Stimulated activated CD4-positive, alpha-beta T cell treated with anti-CD3 and anti-CD28 coated beads, Interleukin-1b, Interleukin-23, amount 100 ng/mL, for 1 hour (primary cell): ENCODE results near the gene PSMD5.
"Not testable (repeated sequence)": the region's sequence is repeated elsewhere in the genome, so short reads cannot be mapped to it uniquely, and the experiment has no call there.

Experiments used
- DNase-seq, 2 donors: peaks; one replicate each; pipeline ENCODE4 v3.0.0-alpha.2; 2020; ENCODE audit warnings: low read depth in 2 of 2

PSMD5 gene

DNA sequence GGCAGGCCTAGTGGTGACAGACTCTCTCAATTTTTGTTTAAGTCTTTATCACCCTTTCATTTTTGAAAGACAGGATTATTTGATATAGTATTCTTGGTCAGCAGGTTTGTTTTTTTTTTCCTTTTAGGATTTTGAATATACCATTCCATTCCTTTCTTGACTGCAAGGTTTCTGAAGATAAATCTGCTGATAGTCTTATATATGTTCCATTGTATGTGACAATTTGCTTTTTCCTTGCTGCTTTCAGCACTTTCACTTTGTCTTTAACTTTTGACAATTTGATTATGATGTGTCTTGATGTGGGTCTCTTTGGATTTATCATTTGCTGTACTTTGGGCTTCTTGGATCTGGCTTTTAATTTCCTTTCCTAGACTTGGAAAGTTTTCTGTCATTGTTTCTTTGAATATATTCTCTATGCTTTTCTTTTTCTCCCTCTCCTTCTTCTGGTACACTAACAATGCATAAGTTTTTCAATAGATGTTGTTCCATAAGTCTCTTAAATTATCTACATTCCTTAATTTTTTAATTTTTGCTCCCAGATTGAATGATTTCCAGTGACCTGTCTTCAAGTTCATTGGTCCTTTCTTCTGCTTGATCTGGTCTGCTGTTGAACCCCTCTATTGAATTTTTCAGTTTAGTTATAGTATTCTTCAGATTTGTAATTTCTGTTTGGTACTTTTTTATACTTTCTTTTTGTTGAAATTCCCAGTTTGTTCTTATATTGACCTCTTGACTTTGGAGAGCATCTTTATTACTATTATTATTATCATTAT lies 34.9 kb downstream of the PSMD5 start:
- DNase-seq, result no peak

DNA sequence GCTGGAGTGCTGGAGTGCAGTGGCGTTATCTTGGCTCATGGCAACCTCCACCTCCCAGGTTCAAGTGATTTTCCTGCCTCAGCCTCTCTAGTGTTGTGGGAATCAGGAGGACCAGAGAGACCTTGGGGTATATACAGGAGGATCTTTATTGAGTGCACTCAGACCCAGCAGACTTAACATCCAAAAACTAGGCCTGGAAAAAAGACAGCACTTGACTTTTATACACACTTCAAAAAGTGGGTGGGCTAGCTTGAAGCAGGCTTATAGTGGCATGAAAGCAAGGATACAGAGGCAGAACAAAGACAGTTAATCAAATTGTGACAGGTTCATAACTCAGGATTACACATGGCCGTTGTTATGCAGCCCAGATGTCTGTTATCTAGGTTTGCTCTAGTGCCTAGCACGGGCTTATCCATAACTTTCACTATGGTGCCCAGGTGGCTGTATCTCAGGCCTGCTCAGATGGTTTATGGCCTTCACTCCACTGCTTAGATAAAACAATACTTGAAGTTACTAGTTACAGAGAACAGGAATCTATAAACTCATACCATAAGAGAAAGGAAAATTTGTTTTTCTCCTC lies 37.8 kb downstream of the PSMD5 start:
- DNase-seq, result not testable (repeated sequence)

DNA sequence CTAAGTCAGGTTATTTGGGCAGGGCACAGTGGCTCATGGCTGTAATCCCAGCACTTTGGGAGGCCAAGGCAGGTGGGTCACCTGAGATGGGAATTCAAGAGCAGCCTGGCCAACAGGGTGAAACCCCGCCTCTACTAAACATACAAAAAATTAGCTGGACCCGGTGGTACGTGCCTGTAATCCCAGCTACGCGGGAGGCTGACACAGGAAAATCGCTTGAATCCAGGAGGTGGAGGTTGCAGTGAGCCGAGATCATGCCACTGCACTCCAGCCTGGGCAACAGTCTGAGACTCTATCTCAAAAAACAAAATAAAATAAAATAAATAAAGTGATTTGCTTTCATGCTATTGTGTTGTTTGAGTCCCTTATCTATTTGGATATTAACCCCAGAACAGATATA lies 41.3 kb downstream of the PSMD5 start:
- no peak for DNase-seq

DNA sequence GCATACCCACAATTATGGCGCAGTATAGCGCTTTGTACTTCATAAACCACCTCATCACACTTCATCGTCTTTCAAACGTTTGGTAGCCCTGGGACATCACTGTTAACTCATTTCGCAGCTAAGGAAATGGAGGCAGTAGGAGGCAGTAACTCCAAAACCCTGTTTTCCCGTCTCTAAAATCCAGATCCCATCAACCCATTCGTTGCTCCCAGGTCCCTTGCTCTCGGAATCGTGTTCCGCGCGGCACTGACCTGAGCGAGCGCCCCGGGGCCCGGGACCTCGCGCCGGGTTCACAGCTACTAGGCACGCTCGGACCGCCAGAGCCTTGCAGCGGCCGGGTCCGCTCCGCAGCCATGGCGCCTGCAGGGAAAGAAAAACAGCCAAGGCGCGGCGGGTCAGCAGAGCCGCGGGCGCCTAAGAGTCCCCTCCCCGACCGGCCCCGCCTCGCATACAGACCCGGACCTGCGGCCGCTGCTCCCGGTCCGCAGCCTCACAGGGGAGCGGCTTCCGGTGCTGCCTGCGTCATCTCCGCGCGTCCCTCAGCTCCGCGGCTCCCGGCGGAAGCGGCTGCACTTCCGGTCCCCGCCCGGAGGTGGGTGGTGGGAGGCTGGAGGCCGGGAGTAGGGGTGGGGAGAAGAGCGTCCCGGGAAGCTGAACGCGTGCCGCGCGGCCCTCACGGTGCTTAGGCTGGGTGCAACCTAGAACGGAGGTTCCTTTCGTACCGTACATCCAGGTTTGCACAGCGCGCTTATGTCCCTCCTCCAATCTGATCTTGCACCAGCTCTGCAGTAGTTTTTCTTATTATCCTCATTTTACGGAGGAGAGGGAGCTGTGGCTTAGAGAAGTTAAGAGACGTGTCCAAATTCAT lies 49.6 kb downstream of the PSMD5 start, which contains the start of gene FBXW2:
Gene FBXW2 (minus strand): TSS at position 519 of the 868 bp plus-strand sequence. CDS start 5,158 bp downstream, outside the sequence.
- peak; percentile 62 to 76 for DNase-seq

DNA sequence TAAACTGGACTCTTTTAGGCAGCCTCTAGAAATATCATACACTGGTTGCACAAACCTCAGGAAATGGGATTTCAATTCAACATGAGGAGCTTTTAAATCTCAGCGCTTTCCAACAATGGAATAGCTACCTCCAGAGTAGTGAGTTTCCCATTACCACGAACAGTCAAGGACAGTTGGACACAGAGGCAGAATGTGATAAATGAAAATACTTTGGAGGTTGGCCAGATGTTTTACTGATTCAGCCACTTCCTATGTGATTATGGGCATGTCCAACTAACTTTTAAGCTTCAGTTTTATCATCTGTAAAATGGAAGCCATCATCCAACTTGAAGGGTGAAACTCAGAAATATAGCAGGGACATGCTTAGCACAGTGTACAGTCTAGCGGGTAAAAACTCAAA lies 51.6 kb downstream of the PSMD5 start:
- no peak for DNase-seq

DNA sequence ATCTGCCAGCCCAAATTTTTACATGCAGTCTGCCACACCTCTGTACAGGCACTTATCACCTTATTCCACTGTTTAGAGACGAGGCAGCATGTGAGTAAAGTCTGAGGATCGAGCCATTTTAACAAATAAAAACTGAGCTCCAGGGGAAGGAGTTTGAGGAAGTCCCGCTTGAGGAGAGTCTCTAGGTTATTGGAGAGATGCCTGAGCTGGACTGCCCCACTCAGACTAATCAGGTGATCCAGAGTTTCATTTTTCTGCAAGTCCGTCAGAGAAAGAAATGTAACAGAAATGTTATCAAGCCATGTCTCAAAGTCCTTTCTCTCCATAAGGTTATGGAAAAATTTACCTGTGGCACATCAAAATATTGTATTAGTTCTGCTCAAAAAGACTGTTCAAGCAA lies 54.8 kb downstream of the PSMD5 start:
- no peak for DNase-seq

DNA sequence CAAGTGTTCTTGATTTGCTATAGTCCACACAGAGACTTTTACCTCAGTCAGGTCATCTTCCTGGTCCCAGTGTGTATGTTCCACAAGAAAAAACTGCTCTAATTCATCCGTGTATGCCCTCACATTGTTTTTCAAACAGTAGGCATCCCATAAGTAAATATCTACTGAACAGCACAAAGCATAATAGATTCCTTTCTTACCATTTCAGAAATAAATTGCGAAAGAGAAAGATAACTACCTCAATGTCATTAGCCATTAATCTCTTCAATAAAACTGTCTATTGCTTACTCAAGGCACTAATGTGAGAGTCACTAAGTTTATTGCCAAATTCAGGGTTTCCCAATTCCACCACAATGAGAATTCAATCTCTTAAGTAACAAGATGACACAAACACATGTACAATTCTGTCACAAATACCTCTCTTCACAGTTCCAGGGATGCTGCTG lies 59.1 kb downstream of the PSMD5 start:
- no peak for DNase-seq

DNA sequence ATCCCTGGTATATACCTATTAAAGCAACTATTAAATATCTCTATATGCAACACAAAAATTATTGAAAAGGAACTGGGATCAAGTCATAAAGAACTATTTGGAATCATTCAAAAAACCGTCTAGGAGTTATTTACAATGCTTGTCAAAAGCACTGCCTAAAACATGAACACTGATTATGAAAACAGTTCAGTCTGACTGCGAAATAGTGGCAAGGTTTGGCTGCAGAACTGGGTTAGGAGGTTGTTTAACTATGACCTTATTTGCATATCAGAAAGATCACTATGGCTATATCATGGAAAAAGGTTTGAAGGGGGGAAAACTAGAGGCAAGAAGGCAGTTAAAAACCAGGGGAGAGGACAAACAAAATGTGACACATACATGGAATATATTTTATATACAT lies 61.5 kb downstream of the PSMD5 start:
- DNase-seq, result no peak

DNA sequence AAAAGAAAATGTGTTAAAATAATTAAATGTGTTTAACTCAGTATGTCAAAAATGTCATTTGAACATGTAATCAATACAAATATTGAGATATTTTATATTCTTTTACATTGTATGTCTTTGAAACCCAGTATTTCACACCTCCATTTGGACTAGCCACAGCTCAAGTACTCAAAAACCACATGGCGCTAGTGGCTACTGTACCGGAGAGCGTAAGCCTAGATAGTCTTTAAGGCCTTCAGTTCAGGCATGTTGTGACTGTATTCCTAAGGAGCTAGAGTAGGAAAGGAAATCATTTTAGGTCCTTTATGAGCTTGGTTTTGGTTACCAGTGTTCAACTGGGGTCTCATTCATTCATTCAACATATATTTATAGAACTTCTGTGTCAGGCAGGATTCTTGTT lies 62.4 kb downstream of the PSMD5 start:
- no peak for DNase-seq

DNA sequence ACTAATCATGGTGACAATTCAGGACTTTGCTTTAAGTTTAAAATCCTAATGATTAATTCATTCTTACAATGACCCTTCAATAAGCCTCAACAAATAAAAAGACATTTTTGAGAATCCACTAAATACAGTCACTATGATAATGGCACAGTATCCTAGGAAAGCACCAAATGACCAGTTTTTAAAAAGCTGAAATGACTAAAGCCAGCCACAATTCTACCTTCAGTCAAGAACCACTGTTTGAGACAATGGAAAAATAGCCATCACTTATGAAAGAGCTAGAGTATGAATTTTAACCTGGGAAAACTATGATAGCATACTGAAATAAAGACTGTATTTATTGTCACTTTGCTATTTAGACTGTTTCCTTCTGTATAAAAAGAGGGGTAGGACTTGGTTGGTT lies 63.5 kb downstream of the PSMD5 start:
- no peak for DNase-seq

DNA sequence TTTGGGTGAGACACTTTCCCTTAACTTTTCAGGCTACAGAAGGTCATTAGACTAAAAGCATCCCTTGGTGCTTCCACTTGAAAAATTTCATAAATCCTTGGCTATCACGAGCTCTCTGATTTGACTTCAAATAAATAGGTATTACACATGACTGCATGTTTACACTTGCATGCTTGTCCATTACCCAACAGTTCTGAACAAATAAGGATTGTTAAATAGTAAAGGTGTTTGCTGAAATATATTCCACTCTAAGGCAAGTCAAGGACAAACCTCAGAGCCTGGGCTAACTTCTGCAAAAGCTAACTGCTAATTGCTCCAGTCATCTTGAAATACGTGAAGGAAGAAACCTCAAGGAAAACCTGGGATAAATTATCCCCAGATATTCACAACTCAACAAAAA lies 64.0 kb downstream of the PSMD5 start:
- no peak for DNase-seq

DNA sequence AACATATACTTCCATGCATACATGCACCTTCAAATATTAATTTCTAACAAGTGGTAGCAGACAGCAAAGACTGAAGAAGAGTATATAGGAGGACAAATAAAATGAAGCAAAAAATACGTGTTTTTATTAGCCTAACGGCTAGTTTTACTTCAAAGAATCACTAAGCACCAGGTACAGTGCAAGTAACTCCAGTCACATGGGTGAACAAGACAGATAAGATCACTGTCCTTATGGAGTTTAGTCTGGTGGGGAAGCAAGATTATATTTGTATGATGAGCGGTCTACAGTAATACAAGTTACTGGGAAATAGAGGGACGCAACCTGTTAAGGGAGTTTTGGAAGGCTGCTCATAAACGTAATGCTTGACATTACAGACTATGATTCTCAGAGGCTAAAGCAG lies 65.5 kb downstream of the PSMD5 start:
- no peak for DNase-seq

DNA sequence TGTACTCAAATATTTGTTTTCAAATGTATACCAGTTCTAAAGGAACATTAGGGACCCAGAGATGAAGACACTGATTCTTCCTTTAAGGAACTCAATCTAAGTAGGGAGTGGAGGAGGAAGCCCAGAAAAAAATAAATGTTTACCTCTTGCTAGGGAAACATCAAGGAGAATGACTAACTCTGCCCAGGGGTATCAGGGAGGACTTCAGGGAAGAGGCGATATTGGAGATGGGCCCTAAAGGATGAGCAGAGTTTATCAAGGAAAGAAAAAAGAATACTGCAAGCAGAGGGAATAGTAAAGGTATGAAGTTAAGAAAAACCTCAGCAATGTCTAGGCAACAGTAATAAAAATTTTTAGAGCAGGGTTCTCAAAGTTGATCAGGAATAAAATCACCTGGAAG lies 65.9 kb downstream of the PSMD5 start:
- DNase-seq, result no peak

DNA sequence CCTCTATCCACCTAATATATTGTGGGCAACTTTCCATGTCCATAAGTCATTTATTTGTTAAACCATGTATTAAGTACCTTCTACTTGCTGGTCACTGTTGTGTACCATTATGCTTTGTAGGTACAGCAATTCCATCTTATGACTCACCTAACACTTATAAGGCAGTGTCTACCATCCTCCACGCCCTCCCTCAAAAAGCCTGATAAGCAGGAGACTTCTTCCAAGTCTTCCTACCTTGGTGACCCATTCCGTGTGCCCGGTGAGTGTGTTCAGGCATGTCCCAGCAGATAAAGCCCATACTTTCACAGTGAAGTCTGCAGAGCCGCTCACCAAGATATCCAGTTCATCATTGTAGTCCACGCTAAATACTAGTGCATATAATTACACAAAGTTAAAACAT lies 66.9 kb downstream of the PSMD5 start:
- no peak for DNase-seq

DNA sequence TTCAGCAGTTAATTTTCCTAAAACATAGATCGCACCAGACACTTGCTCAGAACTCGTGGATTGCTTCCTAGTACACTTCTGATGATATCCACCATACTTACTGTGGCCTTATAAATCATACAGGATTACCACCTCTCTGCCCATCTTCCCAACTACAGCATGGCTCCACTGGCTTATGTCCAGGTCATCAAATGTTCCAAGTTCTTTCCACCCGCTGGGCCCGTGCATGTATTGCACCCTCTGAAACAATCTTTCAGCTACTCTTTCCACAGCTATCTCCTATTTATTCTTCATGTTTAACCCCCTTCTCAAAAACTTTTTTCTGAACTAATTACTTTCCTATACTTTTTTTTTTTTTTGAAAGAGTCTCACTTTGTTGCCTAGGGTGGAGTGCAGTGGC lies 68.0 kb downstream of the PSMD5 start:
- no peak for DNase-seq

DNA sequence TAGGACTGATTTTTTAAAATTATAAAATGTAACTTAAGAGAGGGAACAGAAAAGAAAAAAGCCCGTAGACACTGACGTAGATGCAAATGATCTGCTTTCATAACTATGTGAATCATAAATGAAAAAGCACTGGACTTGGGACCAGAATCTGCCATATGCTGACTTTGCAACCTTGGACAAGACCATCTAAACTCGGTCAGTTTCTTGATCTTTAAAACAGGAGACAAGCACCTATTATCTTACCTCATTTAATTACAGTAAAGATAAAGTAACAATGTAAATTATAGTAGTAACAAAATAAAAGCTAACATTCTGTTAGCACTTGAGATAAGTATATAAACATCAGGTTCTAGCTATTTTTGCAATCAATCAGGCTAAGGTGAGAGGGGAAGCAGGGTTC lies 69.5 kb downstream of the PSMD5 start:
- DNase-seq, result no peak

DNA sequence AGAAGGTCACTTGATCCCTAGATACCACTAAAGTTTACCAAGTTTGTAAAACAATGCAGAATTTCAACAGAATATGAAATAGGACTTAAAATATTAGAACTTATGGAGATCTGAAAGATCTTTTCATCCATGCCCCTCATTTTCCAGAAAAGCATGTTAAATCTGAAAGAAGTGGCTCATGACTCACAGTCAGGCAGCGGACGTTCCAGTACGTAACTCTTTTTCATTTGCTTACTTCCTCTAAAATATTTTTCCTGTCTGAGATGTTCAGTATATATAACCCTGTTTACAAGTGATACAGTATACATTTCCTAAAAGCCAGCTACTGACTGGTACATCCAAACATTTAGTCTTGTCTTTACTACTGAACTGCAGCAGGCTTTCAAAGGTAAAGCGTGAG lies 71.8 kb downstream of the PSMD5 start:
- DNase-seq, result no peak

DNA sequence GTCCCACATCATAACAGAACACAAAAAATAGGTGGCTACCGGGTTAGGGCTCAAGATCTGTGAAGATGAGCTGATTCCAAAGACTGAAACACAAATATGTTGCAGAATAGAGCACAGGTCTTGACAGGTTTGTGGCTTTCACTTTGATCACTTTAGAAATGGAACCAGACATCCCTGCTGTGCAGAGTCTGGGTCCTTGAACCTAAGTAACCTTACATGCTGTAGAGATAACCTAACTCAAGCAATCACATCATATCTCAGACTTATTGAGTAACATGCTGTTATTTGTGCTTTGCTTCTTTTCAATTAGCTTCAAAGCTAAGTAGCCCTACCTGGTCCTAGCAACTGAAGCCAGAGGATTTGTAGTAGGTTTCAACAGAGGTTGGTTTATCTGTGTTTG lies 73.8 kb downstream of the PSMD5 start:
- DNase-seq, result no peak

DNA sequence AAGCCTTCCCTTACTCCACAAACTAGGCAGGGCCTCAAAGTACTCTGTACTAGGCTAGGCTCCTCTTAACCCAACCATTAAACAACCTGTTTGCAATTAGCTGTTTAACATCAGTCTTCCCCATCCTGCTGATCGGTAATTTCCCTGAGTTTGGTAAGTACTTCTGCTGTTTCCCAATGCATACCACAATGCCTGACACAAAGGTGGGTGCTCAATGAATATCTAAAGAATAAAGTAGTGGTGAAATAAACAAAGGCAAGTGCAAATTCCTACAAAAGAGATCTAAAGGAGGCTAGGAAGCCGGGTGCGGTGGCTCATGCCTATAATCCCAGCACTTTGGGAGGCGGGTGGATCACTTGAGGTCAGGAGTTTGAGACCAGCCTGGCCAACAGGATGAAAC lies 74.5 kb downstream of the PSMD5 start:
- no peak for DNase-seq

DNA sequence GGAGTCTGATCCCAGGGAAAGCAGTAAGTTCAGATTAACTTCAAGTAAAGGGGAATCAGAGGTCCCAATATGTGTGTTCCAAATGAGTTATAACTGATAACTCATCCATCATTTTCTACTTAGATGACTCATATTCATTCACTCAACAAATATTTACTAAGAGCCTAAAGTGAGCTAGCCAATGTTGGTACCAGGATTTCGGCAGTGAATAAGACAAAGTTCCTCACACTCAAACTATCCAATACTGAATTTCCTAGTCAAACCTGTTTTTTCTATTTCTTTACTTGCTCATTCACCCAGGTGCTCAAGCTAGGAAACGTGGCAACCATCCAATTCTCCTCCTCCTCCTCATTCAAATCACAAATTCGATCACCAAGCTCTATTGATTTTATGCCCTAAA lies 75.3 kb downstream of the PSMD5 start:
- DNase-seq, result no peak
